Neural cell (in vitro differentiated cells): ENCODE data around the gene ZNF23. TPM values are rescaled to one million over a fixed set of nuclear protein-coding genes. Genes with fewer than 3 reads are reported as not detected.

ENCODE experiments used
- H2AFZ ChIP-seq: fragments of 200-600, 300-800 bp; sonication (generic), shearing (Covaris generic); 2 replicates; pipeline ENCODE4 v1.6.0; 2014; ENCODE audit warnings: low read depth, mild to moderate bottlenecking, antibody characterized with exemption, low read length, moderate library complexity
- H3F3A ChIP-seq: fragments of 200-600 bp; shearing (Covaris generic); 2 replicates; pipeline ENCODE4 v1.6.1; 2016; ENCODE audit warnings: mild to moderate bottlenecking, moderate library complexity, mixed read lengths, antibody characterized with exemption, low read length; ENCODE audit not compliant: insufficient read depth, poor library complexity, severe bottlenecking
- H3K27ac ChIP-seq: fragments of 200-600, 300-800 bp; sonication (generic), shearing (Covaris generic); 2 replicates; pipeline ENCODE4 v1.5.1; 2014; ENCODE audit warnings: mild to moderate bottlenecking, low read length, moderate library complexity
- H3K27me3 ChIP-seq: fragments of 300-800, 200-600 bp; sonication (generic), shearing (Covaris generic); 2 replicates; pipeline ENCODE4 v1.6.0; 2014; ENCODE audit warnings: mild to moderate bottlenecking, low read depth, low read length, moderate library complexity; ENCODE audit not compliant: insufficient read depth
- H3K36me3 ChIP-seq: fragments of 300-800, 200-600 bp; sonication (generic), shearing (Covaris generic); 2 replicates; pipeline ENCODE4 v1.5.1; 2014; ENCODE audit warnings: mild to moderate bottlenecking, antibody characterized with exemption, low read length, moderate library complexity; ENCODE audit not compliant: insufficient read depth
- H3K4me2 ChIP-seq: fragments of 300-800, 200-600 bp; sonication (generic), shearing (Covaris generic); 2 replicates; pipeline ENCODE4 v1.6.0; 2014; ENCODE audit warnings: mild to moderate bottlenecking, low read length
- H3K4me3 ChIP-seq: fragments of 300-800, 200-600 bp; sonication (generic), shearing (Covaris generic); 2 replicates; pipeline ENCODE4 v1.5.1; 2014; ENCODE audit warnings: mild to moderate bottlenecking, low read length, moderate library complexity
- H3K79me2 ChIP-seq: fragments of 200-600 bp; shearing (Covaris generic); replicated peaks from 2 replicates; pipeline ENCODE4 v1.6.0; 2014; ENCODE audit warnings: mild to moderate bottlenecking, low read length, moderate library complexity; ENCODE audit not compliant: insufficient read depth
- H3K9ac ChIP-seq: fragments of 300-800, 200-600 bp; sonication (generic), shearing (Covaris generic); 2 replicates; pipeline ENCODE4 v1.6.1; 2016; ENCODE audit warnings: mild to moderate bottlenecking, low read length, mixed read lengths
- H3K9me2 ChIP-seq: fragments of 200-600 bp; shearing (Covaris generic); 2 replicates; pipeline ENCODE4 v1.6.1; 2016; ENCODE audit warnings: mild to moderate bottlenecking, low read length, mixed read lengths; ENCODE audit not compliant: insufficient read depth
- H3K9me3 ChIP-seq: fragments of 200-600, 300-800 bp; sonication (generic), shearing (Covaris generic); 2 replicates; pipeline ENCODE4 v1.6.1; 2016; ENCODE audit warnings: mild to moderate bottlenecking, mixed run types, low read length, moderate library complexity, mixed read lengths
- H4K20me1 ChIP-seq: fragments of 200-600 bp; shearing (Covaris generic); 2 replicates; pipeline ENCODE4 v1.6.1; 2016; ENCODE audit warnings: mild to moderate bottlenecking, mixed run types; ENCODE audit not compliant: insufficient read depth
- CTCF ChIP-seq: fragments of 450-650 bp; IDR thresholded peaks from 2 replicates; pipeline ENCODE4 v1.5.1; 2014; ENCODE audit warnings: antibody characterized with exemption, mild to moderate bottlenecking, moderate library complexity; ENCODE audit not compliant: poor library complexity, severe bottlenecking
- EP300 ChIP-seq: fragments of 450-650 bp; conservative IDR thresholded peaks from 2 replicates; pipeline ENCODE4 v1.6.1; 2014; ENCODE audit warnings: antibody characterized with exemption, mild to moderate bottlenecking, moderate library complexity; ENCODE audit not compliant: poor library complexity, severe bottlenecking
- EZH2 ChIP-seq: fragments of 200-600, 300-800 bp; shearing (Covaris generic), sonication (generic); IDR thresholded peaks from 2 replicates; pipeline ENCODE4 v1.6.1; 2014; ENCODE audit warnings: antibody characterized with exemption, low read length, borderline replicate concordance, mild to moderate bottlenecking; ENCODE audit not compliant: insufficient read depth, poor library complexity, severe bottlenecking
- MXI1 ChIP-seq: fragments of 450-650 bp; conservative IDR thresholded peaks from 2 replicates; pipeline ENCODE4 v1.6.1; 2014; ENCODE audit warnings: antibody characterized with exemption, mild to moderate bottlenecking; ENCODE audit not compliant: poor library complexity, severe bottlenecking
- POLR2AphosphoS5 ChIP-seq: IDR thresholded peaks from 2 replicates; pipeline ENCODE4 v1.6.1; 2012
- RAD21 ChIP-seq: fragments of 450-650 bp; conservative IDR thresholded peaks from 2 replicates; pipeline ENCODE4 v1.6.1; 2014; ENCODE audit warnings: antibody characterized with exemption, mild to moderate bottlenecking, moderate library complexity
- REST ChIP-seq: IDR thresholded peaks from 2 replicates; pipeline ENCODE4 v1.6.1; 2012; ENCODE audit warnings: borderline replicate concordance
- SMC3 ChIP-seq: fragments of 450-650 bp; conservative IDR thresholded peaks from 2 replicates; pipeline ENCODE4 v1.6.1; 2014; ENCODE audit warnings: antibody characterized with exemption, mild to moderate bottlenecking, moderate library complexity; ENCODE audit not compliant: poor library complexity
- TAF1 ChIP-seq: IDR thresholded peaks from 2 replicates; pipeline ENCODE4 v1.6.1; 2012; ENCODE audit warnings: low read depth
- polyA plus RNA-seq: library from polyadenylated mRNA; depleted of rRNA; stranded (reverse); fragments of >200 nt; gene quantifications from 2 replicates; pipeline ENCODE4 v1.2.3, GENCODE V29; 2014

Gene ZNF23
- polyA plus RNA-seq, 1 donor from 2014 or later: 40.4 TPM

- Histone ChIP-seq H3F3A (no peaks in the 10 kb centered on the region), H3K9ac (no peak overlapping the region), H3K27ac (no peak overlapping the region), H3K79me2 (no peaks in the 10 kb centered on the region), H3K9me3 (no peaks in the 10 kb centered on the region), H3K27me3 (no peaks in the 10 kb centered on the region), H3K9me2 (no peaks in the 10 kb centered on the region), H3K36me3 (peaks cover 4% of the 10 kb centered on the region), H4K20me1 (no peaks in the 10 kb centered on the region), H2AFZ (no peak overlapping the region), H3K4me2 (no peak overlapping the region), H3K4me3 (no peak overlapping the region)
- TF ChIP-seq MXI1 (no peak), EP300 (no peak), TAF1 (no peak), REST (no peak), POLR2AphosphoS5 (no peak), EZH2 (no peak)
Measured at GRCh38 chr16:71472051-71472450, 10.0 kb upstream of the ZNF23 start.

- no peak overlapping the region for H2AFZ ChIP-seq
- H3K9ac ChIP-seq: no peak overlapping the region
- no peaks in the 10 kb centered on the region for H3F3A ChIP-seq
- no peak overlapping the region for H3K4me2 ChIP-seq
- no peaks in the 10 kb centered on the region for H3K36me3 ChIP-seq
- H3K27ac ChIP-seq: no peak overlapping the region
- H3K9me3 ChIP-seq: no peaks in the 10 kb centered on the region
- TF ChIP-seq CTCF: no peak
- TF ChIP-seq MXI1: no peak
- TF ChIP-seq RAD21: no peak
- H3K27me3 ChIP-seq: no peaks in the 10 kb centered on the region
- no peaks in the 10 kb centered on the region for H3K79me2 ChIP-seq
- H3K9me2 ChIP-seq: no peaks in the 10 kb centered on the region
- no peaks in the 10 kb centered on the region for H4K20me1 ChIP-seq
- no peak overlapping the region for H3K4me3 ChIP-seq
Measured at GRCh38 chr16:71467810-71468209, 5.8 kb upstream of the ZNF23 start.

- peaks cover 27% of the 10 kb centered on the region for H3K79me2 ChIP-seq
- no peaks in the 10 kb centered on the region for H4K20me1 ChIP-seq
- TF ChIP-seq EP300: no peak
- no peak for TF ChIP-seq MXI1
- no peak for TF ChIP-seq CTCF
- no peak for TF ChIP-seq EZH2
- no peak for TF ChIP-seq SMC3
- TF ChIP-seq POLR2AphosphoS5: no peak
- no peak for TF ChIP-seq TAF1
- TF ChIP-seq RAD21: no peak
- no peak for TF ChIP-seq REST
- H3K4me2 ChIP-seq: no peak overlapping the region
- no peak overlapping the region for H2AFZ ChIP-seq
- no peak overlapping the region for H3K4me3 ChIP-seq
- H3K27ac ChIP-seq: no peak overlapping the region
- H3K27me3 ChIP-seq: no peaks in the 10 kb centered on the region
- H3K9ac ChIP-seq: no peak overlapping the region
- H3K9me2 ChIP-seq: no peaks in the 10 kb centered on the region
- H3F3A ChIP-seq: no peaks in the 10 kb centered on the region
- no peaks in the 10 kb centered on the region for H3K36me3 ChIP-seq
- H3K9me3 ChIP-seq: no peaks in the 10 kb centered on the region
Measured at GRCh38 chr16:71464231-71464630, 2.2 kb upstream of the ZNF23 start.
